ENCODE results near the gene GPR84. TPM values are rescaled to one million over a fixed set of nuclear protein-coding genes. Genes with fewer than 3 reads are reported as not detected.

The GPR84 gene
- total RNA-seq, result under 1 TPM; 0.18 to 0.31 TPM

DNA sequence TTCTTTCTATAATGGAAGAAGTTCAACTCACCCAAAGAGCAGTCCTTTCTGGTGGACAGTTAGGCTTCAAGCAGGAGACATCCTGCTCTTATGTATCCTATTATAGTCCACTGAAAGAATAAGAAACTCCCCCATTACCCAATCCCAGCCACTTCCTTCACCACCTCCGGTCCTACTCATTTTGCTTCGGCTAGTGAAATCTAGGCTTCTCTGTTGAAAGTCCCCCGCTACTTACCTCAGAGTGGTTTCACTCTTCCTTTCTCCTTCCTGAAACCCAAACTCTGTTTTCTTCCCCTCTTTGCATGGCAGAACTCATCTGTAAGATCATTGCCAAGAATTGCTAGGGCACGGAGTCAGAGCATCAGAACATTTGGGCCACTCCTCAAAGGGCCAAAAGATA lies at the start of gene GPR84:
GPR84 (minus strand) TSS at position 74 of the 400 bp plus-strand sequence. CDS start 635 bp downstream, outside the sequence.

GRCh38 chr12:54384591-54385041 lies 20.3 kb upstream of the GPR84 start, which contains the start of gene ZNF385A:
Gene ZNF385A, minus strand, starts transcription at chr12:54384733. Its CDS starts 219 bp downstream, at chr12:54384514.

DNA sequence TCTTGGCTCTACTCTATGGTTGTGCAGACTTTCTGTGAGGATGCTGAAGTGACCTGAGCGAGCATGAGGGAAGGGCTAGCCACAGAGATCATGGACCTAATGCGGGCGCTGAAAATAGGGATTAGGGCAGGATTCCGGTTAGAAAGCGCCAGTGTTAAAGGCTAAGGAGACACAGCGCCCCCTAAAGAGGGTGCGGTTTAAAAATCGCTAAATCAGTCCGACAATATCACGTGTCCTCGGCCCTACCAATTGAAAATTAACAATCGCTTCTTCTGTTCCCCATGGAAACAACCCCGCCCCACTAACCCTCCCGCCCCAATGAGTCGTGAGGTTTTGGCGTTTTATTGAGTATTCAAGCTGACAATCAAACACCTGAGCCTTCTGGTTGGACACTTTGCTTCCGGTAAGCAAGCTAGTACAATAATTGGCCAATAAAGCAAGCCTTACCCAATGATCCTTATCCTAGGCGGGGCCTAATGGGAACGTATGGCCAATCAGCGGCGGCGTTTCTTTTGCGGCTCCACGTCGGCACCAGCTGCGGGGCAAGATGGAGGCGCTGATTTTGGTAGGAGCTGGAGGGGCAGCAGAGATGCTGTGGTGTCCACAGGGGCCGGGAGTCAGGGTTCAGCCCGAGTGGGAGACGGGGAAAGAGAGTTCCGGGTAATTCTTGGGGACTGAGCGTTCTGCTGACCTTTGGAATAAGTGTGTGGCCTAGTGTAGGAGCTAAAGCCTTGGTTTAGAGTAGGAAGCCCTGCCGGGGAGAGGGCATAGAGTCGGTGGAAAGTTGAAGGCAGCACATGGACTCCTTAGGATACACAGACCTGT lies 39.5 kb downstream of the GPR84 start, which contains the start of gene COPZ1:
COPZ1 (plus strand) TSS at position 515 of the 825 bp plus-strand sequence; CDS start at position 548, 33 bp downstream.

Small RNA genes lying within 50 kb of the gene (microRNA-seq; reads per million reads assigned to microRNA genes)
- gene MIR148B (ENCODE audit: borderline microRNAs expressed, borderline replicate concordance), result 18.6 reads per million, percentile 52 among the genes with 10 or more reads in this experiment

Other genes with a start within 250 kb of the GPR84 start
- gene SMUG1, start 175.5 kb downstream of the GPR84 start, total RNA-seq, result 10 to 100 TPM; 24.1 to 25.0 TPM
- gene CBX5, start 84.4 kb downstream of the GPR84 start, total RNA-seq, result 100 to 1,000 TPM; 123 to 131 TPM
- 1,000 to 10,000 TPM; 1,867 to 1,876 TPM for gene HNRNPA1, start 83.8 kb downstream of the GPR84 start, total RNA-seq
- not detected for gene NFE2, start 63.5 kb downstream of the GPR84 start, total RNA-seq
- gene COPZ1, start 39.4 kb downstream of the GPR84 start, total RNA-seq, result 100 to 1,000 TPM; 117 to 122 TPM
- under 1 TPM; 0.29 to 0.35 TPM for gene ZNF385A, start 20.2 kb upstream of the GPR84 start, total RNA-seq
- 100 to 1,000 TPM in 1 of 2 experiments, 10 to 100 TPM in 1; 97.7 to 106 TPM for gene ITGA5, start 54.8 kb upstream of the GPR84 start, total RNA-seq
- gene GTSF1, start 109.1 kb upstream of the GPR84 start, total RNA-seq, result 1 to 10 TPM; 8.7 to 9.2 TPM
- gene NCKAP1L, start 133.3 kb upstream of the GPR84 start, total RNA-seq, result 100 to 1,000 TPM; 170 to 173 TPM
- gene PDE1B, start 185.1 kb upstream of the GPR84 start, total RNA-seq, result 10 to 100 TPM; 11.9 TPM
- not detected for gene PPP1R1A, start 224.2 kb upstream of the GPR84 start, total RNA-seq

All from activated naive CD4-positive, alpha-beta T cell treated with anti-CD3 and anti-CD28 coated beads, Interleukin-2, amount 10 ng/mL, durations not matched to agents 5 hours and 36 hours (primary cell).